Activated T-cell treated with anti-CD3 and anti-CD28 coated beads, Interleukin-2, amount 50 U/mL, for 1 hour (primary cell): Measurements from ENCODE around the gene PNLIPRP1.

ENCODE experiments used
- DNase-seq: peaks from one replicate; pipeline ENCODE4 v3.0.0-alpha.2; 2020

PNLIPRP1 gene

GRCh38 chr10:116590590-116591444 is at the start of gene PNLIPRP1:
Gene PNLIPRP1, plus strand, starts transcription at chr10:116590959. Its CDS starts 171 bp downstream, at chr10:116591130.
- DNase-seq: no peak

- DNase-seq: no peak
These were observed 48.6 kb upstream of the PNLIPRP1 start for GRCh38 chr10:116542007-116542677.

GRCh38 chr10:116545122-116545521 is 45.6 kb upstream of the PNLIPRP1 start:
- DNase-seq: no peak

GRCh38 chr10:116545756-116546155 is 45.0 kb upstream of the PNLIPRP1 start, which contains the start of gene PNLIP:
Gene PNLIP, plus strand, starts transcription at chr10:116545931. Its CDS starts 162 bp downstream, at chr10:116546093.
- DNase-seq: no peak

GRCh38 chr10:116548301-116548700 is 42.5 kb upstream of the PNLIPRP1 start:
- no peak for DNase-seq

- DNase-seq: no peak
These were observed 37.3 kb upstream of the PNLIPRP1 start for GRCh38 chr10:116553378-116553980.

GRCh38 chr10:116554628-116555027 is 36.1 kb upstream of the PNLIPRP1 start:
- no peak for DNase-seq

GRCh38 chr10:116555880-116556279 is 34.9 kb upstream of the PNLIPRP1 start:
- DNase-seq: no peak

- no peak for DNase-seq
These were observed 33.4 kb upstream of the PNLIPRP1 start for GRCh38 chr10:116557305-116557880.

GRCh38 chr10:116565534-116565933 is 25.2 kb upstream of the PNLIPRP1 start:
- no peak for DNase-seq

GRCh38 chr10:116566932-116567331 is 23.8 kb upstream of the PNLIPRP1 start:
- no peak for DNase-seq

- DNase-seq: no peak
These were observed 23.4 kb upstream of the PNLIPRP1 start for GRCh38 chr10:116567335-116567734.

- no peak for DNase-seq
These were observed 16.0 kb upstream of the PNLIPRP1 start for GRCh38 chr10:116574797-116575196.

GRCh38 chr10:116587878-116588591 is 2.7 kb upstream of the PNLIPRP1 start:
- DNase-seq: no peak

- no peak for DNase-seq
These were observed 1.8 kb upstream of the PNLIPRP1 start for GRCh38 chr10:116588995-116589394.

- no peak for DNase-seq
These were observed 833 bp upstream of the PNLIPRP1 start for GRCh38 chr10:116589926-116590325.

GRCh38 chr10:116593139-116593740 is 2.5 kb downstream of the PNLIPRP1 start:
- DNase-seq: no peak

GRCh38 chr10:116594525-116595035 is 3.8 kb downstream of the PNLIPRP1 start:
- DNase-seq: no peak

- no peak for DNase-seq
These were observed 5.3 kb downstream of the PNLIPRP1 start for GRCh38 chr10:116596062-116596461.

GRCh38 chr10:116597543-116597942 is 6.8 kb downstream of the PNLIPRP1 start:
- DNase-seq: no peak

GRCh38 chr10:116598329-116598728 is 7.6 kb downstream of the PNLIPRP1 start:
- no peak for DNase-seq

GRCh38 chr10:116599991-116600390 is 9.2 kb downstream of the PNLIPRP1 start:
- DNase-seq: no peak
